ENCODE results near the gene DCBLD2.

DNA sequence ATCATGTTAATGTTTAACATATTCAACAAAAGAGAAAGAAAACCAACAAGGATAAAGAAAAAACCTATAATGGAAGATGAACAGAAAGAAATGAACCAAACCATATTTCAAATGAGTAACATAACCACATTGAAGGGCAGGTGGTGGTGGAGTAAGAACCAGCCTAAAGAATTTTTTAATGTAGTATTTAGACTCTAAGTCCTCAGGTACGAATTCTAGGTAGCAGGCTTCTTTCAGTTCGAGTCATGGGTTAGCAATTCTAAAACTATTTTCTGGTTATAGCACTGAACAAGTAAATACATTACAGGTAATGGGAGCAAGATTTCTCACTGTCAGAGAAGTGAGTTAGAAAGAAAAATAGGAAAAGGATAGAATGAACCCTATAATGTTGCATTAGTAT, 24.4 kb downstream of the DCBLD2 start:
- no peak for TF ChIP-seq EZH2 (IDR thresholded peaks at IDR 0.05; ENCODE audit: borderline replicate concordance, low read depth, low read length, poor library complexity, severe bottlenecking)
- TF ChIP-seq, protein P1, sequence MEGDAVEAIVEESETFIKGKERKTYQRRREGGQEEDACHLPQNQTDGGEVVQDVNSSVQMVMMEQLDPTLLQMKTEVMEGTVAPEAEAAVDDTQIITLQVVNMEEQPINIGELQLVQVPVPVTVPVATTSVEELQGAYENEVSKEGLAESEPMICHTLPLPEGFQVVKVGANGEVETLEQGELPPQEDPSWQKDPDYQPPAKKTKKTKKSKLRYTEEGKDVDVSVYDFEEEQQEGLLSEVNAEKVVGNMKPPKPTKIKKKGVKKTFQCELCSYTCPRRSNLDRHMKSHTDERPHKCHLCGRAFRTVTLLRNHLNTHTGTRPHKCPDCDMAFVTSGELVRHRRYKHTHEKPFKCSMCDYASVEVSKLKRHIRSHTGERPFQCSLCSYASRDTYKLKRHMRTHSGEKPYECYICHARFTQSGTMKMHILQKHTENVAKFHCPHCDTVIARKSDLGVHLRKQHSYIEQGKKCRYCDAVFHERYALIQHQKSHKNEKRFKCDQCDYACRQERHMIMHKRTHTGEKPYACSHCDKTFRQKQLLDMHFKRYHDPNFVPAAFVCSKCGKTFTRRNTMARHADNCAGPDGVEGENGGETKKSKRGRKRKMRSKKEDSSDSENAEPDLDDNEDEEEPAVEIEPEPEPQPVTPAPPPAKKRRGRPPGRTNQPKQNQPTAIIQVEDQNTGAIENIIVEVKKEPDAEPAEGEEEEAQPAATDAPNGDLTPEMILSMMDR (conservative IDR thresholded peaks at IDR 0.05; ENCODE audit: low read depth, low read length) = no peak
